Adipocyte (in vitro differentiated cells): Measurements from ENCODE around the gene CIBAR2.

Source experiments
- DNase-seq: peaks from one replicate; pipeline ENCODE4 v3.0.0-alpha.2; 2015; ENCODE audit warnings: low read depth
- H3K27me3 ChIP-seq: replicated peaks from 2 replicates; pipeline ENCODE4 v1.7.0; 2013; ENCODE audit warnings: mild to moderate bottlenecking, low read length, moderate library complexity; ENCODE audit not compliant: control insufficient read depth, insufficient read depth
- H3K36me3 ChIP-seq: 2 replicates; pipeline ENCODE4 v1.7.0; 2013; ENCODE audit warnings: low read length, mild to moderate bottlenecking, moderate library complexity; ENCODE audit not compliant: control insufficient read depth, insufficient read depth, severe bottlenecking
- H3K4me1 ChIP-seq: 2 replicates; pipeline ENCODE4 v1.7.0; 2013; ENCODE audit warnings: mild to moderate bottlenecking, low read length, moderate library complexity; ENCODE audit not compliant: control insufficient read depth, insufficient read depth
- H3K4me3 ChIP-seq: 2 replicates; pipeline ENCODE4 v1.7.0; 2013; ENCODE audit warnings: mild to moderate bottlenecking, low read length, moderate library complexity
- H3K9ac ChIP-seq: 2 replicates; pipeline ENCODE4 v1.7.0; 2013; ENCODE audit warnings: mild to moderate bottlenecking, low read length, moderate library complexity
- H3K9me3 ChIP-seq: 2 replicates; pipeline ENCODE4 v1.7.0; 2013; ENCODE audit warnings: mild to moderate bottlenecking, low read length, moderate library complexity; ENCODE audit not compliant: control insufficient read depth

Gene CIBAR2

GRCh38 chr16:85112364-85112763, at the start of gene CIBAR2:
Gene CIBAR2, minus strand, starts transcription at chr16:85112472. Its CDS starts 120 bp downstream, at chr16:85112352.
- no peaks in the 10 kb centered on the region for H3K9me3 ChIP-seq
- peaks cover 10% of the 10 kb centered on the region for H3K27me3 ChIP-seq
- no peaks in the 10 kb centered on the region for H3K36me3 ChIP-seq
- no peak within 1 kb of the TSS for H3K4me3 ChIP-seq
- H3K4me1 ChIP-seq, result peaks cover 19% of the 10 kb centered on the region
- no peak for DNase-seq
- no peak within 1 kb of the TSS for H3K9ac ChIP-seq

GRCh38 chr16:85159179-85159980, 47.1 kb upstream of the CIBAR2 start:
- DNase-seq, result peak; percentile 15
- no peaks in the 10 kb centered on the region for H3K9me3 ChIP-seq
- no peaks in the 10 kb centered on the region for H3K36me3 ChIP-seq
- H3K4me3 ChIP-seq, result no peak overlapping the region
- no peaks in the 10 kb centered on the region for H3K27me3 ChIP-seq
- H3K9ac ChIP-seq, result peak overlapping the region; percentile 18
- peaks cover 38% of the 10 kb centered on the region for H3K4me1 ChIP-seq

GRCh38 chr16:85158743-85159178, 46.5 kb upstream of the CIBAR2 start:
- DNase-seq, result no peak
- peaks cover 38% of the 10 kb centered on the region for H3K4me1 ChIP-seq
- no peaks in the 10 kb centered on the region for H3K27me3 ChIP-seq
- H3K9ac ChIP-seq, result peak overlapping the region; percentile 18
- H3K36me3 ChIP-seq, result no peaks in the 10 kb centered on the region
- no peak overlapping the region for H3K4me3 ChIP-seq
- H3K9me3 ChIP-seq, result no peaks in the 10 kb centered on the region

DNA sequence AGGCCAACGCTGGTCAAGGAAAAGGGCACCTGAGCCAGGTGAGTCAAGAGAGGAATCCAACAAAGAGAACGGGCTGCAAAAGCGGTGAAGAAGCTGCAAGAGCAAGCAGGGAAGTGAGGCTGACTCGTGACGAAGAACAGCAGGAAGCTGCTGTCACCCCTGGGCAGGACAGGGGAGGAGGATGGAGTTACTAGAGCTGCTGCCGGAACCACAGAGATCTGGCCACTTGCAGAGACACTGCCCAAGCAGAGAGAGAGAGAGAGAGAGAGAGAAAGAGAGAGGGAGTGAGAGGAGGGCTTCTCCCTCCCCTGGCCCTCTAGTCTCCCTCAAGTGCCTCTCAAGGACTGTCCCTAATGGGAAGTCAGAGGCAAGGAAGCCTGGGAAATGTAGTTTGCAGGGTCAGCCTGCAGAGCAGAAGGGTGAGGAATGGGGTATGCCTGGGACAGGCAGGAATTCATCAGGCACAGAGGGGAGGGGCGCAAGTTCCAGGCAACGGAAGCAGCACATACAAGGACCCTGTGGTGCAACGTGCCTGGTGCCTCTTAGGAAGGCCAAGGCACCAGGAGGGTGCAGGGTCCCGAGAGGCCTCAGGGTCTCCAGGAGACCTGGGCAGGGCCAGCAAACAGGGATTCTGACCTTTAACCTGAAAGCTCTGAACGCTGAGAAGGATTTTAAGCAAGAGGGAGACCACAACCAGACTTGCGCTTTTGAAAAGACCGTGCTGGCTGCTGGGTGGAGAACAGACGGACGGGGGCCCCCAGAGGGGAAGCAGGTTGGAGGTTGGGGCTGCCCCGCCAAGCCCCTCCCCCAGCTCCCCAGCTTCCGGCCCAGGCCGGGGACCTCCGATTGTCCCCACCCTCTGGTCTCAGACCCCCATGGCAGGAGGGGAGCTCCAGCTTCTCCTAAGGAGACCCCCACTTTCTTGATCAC, 45.8 kb upstream of the CIBAR2 start:
- peaks cover 38% of the 10 kb centered on the region for H3K4me1 ChIP-seq
- H3K9me3 ChIP-seq, result no peaks in the 10 kb centered on the region
- no peaks in the 10 kb centered on the region for H3K36me3 ChIP-seq
- no peaks in the 10 kb centered on the region for H3K27me3 ChIP-seq
- no peak overlapping the region for H3K4me3 ChIP-seq
- H3K9ac ChIP-seq, result no peak overlapping the region
- DNase-seq, result no peak

GRCh38 chr16:85157372-85157771, 45.1 kb upstream of the CIBAR2 start:
- no peaks in the 10 kb centered on the region for H3K9me3 ChIP-seq
- H3K27me3 ChIP-seq, result no peaks in the 10 kb centered on the region
- DNase-seq, result no peak
- H3K4me1 ChIP-seq, result peaks cover 31% of the 10 kb centered on the region
- H3K4me3 ChIP-seq, result no peak overlapping the region
- no peaks in the 10 kb centered on the region for H3K36me3 ChIP-seq
- no peak overlapping the region for H3K9ac ChIP-seq

DNA sequence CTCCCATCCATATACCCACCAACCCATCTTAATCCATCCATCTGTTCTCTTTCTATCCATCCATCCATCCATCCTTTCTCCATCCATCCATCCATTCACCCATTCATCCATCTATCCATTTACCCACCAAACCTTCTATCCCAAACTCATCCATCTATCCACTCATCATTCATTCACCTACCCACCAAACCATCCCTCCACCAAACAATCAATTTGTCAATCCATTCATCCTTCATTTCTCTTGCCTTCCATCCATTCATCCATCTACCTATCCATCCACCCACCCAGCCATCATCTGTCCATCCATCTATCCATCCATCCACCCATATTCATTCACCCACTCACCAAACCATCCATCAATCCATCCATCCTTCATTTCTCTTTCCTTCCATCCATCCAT, 44.6 kb upstream of the CIBAR2 start:
- no peaks in the 10 kb centered on the region for H3K9me3 ChIP-seq
- H3K9ac ChIP-seq, result no peak overlapping the region
- H3K4me1 ChIP-seq, result peaks cover 30% of the 10 kb centered on the region
- H3K4me3 ChIP-seq, result no peak overlapping the region
- H3K36me3 ChIP-seq, result no peaks in the 10 kb centered on the region
- no peaks in the 10 kb centered on the region for H3K27me3 ChIP-seq
- DNase-seq, result no peak

DNA sequence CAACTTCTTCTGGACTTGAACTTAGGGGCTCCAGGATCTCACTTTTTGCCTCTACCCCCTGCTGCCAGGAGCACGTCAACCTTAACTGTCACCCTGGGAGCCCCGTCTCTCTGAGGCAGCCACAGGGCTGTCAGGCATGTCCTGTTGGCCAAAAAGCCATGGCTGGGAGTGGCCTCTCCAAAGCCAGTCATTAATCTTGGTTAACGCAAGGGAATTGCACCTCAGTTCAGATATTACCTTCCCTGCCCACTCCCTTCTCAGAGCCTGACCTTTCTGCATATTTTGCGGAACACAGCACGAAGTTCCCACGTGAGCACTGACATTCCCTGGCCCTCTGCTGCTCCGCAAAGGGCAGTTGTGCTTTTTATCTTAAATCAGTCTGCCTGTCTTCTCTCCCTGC, 44.2 kb upstream of the CIBAR2 start:
- Histone ChIP-seq H3K4me1 (peaks cover 29% of the 10 kb centered on the region), H3K4me3 (no peak overlapping the region), H3K9me3 (no peaks in the 10 kb centered on the region), H3K36me3 (no peaks in the 10 kb centered on the region), H3K9ac (no peak overlapping the region), H3K27me3 (no peaks in the 10 kb centered on the region)
- DNase-seq, result no peak

GRCh38 chr16:85153656-85154091, 41.4 kb upstream of the CIBAR2 start:
- Histone ChIP-seq H3K9me3 (no peaks in the 10 kb centered on the region), H3K4me1 (peaks cover 12% of the 10 kb centered on the region), H3K27me3 (no peaks in the 10 kb centered on the region), H3K4me3 (no peak overlapping the region), H3K36me3 (no peaks in the 10 kb centered on the region), H3K9ac (no peak overlapping the region)
- no peak for DNase-seq

- H3K4me1 ChIP-seq, result peaks cover 11% of the 10 kb centered on the region
- H3K9me3 ChIP-seq, result no peaks in the 10 kb centered on the region
- no peak overlapping the region for H3K9ac ChIP-seq
- no peak for DNase-seq
- no peaks in the 10 kb centered on the region for H3K27me3 ChIP-seq
- H3K4me3 ChIP-seq, result no peak overlapping the region
- H3K36me3 ChIP-seq, result no peaks in the 10 kb centered on the region
Observed at GRCh38 chr16:85153046-85153445, 40.8 kb upstream of the CIBAR2 start.

DNA sequence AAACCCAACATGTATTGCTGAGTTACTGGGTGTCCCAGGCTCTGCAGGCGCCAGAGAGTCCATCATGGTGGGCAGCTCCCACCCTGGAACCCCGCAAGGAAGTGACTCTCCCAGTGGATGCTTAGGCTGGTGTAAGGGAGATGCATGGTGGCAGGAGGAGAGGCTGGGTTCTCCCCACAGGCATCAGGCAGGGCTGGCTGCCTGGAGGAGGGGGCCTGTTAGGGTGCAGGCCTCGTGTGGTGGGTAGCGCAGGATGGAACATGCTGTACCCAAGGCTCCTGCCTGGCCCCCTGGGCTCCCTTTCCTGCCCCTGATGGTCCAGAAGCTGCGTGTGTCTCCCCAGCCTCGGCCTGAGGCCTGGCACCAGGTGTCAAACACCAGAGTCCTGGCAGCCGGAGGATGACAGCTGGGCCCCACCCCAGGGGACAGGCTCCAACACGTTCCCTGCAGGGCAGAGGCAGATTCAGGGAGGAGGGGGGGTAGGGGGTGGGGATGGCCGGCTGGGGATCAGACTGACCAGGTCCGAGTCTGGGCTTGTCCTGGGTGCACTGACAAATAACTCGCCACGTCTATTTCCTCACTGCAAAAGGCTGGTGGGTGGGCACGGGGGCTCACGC, 40.2 kb upstream of the CIBAR2 start:
- no peaks in the 10 kb centered on the region for H3K36me3 ChIP-seq
- no peak overlapping the region for H3K4me3 ChIP-seq
- peaks cover 11% of the 10 kb centered on the region for H3K4me1 ChIP-seq
- no peak for DNase-seq
- H3K27me3 ChIP-seq, result no peaks in the 10 kb centered on the region
- H3K9ac ChIP-seq, result peak overlapping the region; percentile 27
- H3K9me3 ChIP-seq, result no peaks in the 10 kb centered on the region
